GM13976 (cell line): ENCODE data around the gene MAML2.
A peak's percentile ranks its signal among the peaks of the same experiment; 100 is the strongest.

Experiments used
- DNase-seq: peaks from one replicate; pipeline ENCODE4 v3.0.0; 2012; ENCODE audit warnings: low spot score
- in situ Hi-C: fragments of 300-500 bp; cut with MboI; formaldehyde crosslinking; loops from one replicate; pipeline ENCODE4 v1.12.0; 2022; ENCODE audit warnings: low sequenced_read_pairs, mixed read lengths, inconsistent platforms; ENCODE audit not compliant: unreplicated experiment
- TF ChIP-seq, protein P1 (sequence below): IDR thresholded peaks from 2 replicates; pipeline ENCODE4 v1.5.1; 2012; ENCODE audit warnings: borderline replicate concordance, mild to moderate bottlenecking; ENCODE audit not compliant: insufficient read depth; ENCODE audit errors: extremely low read depth, missing control alignments, control extremely low read depth

The MAML2 gene

DNA sequence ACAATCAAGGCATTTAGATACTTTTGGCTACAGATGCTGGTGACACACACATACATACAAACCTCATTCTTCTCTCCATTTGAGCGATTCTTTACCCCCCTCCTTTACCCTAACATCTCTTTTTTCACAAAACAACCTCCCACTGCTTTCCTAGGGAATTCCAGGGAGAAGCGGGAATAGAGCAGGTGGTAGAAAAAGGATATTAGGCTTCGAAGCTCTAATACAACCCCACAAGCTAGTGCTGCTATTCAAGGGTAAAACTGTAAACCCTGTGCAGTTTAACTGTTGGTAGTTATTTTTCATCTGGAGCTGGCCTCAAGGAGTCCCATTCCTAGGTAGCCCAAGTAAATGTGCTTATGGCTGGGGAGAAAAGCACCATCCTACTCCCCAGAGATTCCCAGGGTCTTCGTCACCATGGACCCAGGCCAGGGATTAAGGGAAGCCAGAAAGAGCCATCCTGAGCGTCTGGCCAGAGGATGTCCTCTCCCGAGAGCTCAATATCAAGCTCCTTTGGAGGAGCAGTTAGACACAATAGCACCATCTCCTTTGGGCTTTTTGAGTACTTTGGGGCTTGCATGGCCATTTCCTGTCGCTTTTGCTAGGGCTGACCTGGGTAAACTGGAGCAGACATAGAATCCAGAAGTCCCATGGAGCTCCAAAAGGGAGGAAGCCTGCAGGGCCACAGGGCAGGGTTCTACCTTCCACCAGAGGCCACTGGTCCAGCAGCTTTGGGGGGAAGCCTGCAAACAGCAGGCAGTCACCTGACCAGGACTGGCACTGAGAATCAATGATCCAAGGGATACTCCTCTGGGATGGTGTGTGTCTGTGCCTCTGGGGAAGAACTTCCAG is 3.1 kb downstream of the MAML2 start:
- in situ Hi-C loops, result no loop called here
- no peak for DNase-seq

DNA sequence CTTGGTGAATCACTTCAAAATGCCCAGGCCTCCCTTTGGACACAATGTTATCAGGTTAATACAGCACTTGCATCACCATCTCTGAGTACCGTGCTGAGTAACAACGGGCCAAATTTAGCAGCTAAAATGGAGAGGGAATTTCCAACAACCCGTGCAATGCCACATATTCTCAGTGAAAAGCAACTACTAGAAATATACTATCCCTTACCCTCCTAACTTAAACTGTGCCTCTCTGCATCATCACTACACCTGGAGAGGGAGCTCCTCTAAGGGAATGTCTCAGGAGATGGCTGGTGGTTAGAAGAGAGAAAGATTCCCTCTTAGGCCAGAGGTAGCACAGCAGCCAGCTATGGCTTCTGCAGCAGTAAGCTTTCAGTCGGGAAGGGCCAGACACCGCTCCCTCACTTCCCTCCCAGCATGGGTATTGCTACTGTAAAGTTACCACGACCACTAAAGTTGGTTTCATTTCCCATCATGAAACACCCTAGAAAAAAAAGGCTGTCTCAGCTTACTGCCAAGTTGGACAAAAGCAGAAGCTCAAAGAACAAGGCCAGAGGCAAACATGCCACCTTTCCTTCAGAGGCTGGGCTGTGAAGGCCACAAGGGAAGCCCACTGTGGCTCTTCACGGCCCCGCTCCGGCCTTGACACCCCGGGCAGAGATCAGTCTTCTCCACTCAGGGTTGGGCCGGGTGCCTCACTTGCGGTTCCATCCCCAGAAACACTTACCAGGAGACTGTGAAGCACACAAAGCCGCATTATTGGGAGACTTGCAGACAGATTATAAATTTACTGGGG is 3.9 kb downstream of the MAML2 start:
- in situ Hi-C loops, result no loop called here
- peak; percentile 51 for DNase-seq
- TF ChIP-seq, protein P1, sequence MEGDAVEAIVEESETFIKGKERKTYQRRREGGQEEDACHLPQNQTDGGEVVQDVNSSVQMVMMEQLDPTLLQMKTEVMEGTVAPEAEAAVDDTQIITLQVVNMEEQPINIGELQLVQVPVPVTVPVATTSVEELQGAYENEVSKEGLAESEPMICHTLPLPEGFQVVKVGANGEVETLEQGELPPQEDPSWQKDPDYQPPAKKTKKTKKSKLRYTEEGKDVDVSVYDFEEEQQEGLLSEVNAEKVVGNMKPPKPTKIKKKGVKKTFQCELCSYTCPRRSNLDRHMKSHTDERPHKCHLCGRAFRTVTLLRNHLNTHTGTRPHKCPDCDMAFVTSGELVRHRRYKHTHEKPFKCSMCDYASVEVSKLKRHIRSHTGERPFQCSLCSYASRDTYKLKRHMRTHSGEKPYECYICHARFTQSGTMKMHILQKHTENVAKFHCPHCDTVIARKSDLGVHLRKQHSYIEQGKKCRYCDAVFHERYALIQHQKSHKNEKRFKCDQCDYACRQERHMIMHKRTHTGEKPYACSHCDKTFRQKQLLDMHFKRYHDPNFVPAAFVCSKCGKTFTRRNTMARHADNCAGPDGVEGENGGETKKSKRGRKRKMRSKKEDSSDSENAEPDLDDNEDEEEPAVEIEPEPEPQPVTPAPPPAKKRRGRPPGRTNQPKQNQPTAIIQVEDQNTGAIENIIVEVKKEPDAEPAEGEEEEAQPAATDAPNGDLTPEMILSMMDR, result no peak

More for the DNA sequence above, 3.1 kb downstream of the MAML2 start:
- TF ChIP-seq, protein P1, result no peak

DNA sequence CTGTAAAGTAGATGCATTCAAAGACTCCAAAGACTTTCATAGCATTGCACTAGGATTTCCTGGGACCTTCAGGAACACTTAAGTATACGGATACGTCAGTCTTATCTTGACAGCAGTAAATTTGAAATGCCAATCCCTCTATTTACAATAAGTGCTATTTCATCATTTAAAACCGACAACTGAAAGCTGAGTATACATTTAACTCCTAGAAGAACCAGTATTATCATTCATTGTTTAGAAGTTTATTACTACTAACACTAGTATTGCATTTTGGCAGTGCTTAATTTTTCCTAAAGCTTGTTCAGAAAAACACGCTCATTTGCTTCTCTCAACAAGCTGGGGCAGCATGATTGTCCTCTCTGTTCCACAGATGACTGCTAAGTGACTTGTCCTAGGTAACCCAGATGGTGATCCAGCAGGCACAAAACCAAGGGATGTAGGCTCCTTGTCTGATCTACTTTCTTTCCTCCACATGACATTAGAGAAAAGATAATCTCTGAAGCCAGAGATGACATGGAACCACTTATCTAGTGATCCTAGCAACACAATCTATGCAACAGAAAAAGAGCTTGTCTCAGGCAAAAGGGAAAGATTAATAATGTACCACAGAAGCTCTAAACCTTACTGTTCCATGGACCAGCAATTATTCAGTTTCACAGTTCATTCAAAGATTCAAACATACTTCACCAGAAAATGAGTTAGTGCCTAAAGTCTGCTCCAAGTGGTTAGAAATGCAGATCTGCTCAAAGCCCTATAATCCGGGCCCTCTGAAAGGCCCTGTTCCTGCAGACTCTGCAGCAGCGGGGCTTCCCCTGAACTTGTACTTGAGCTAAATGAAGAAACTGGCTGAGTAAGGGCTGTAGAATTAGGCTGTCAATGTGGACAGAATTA is 5.2 kb downstream of the MAML2 start:
- peak; percentile 50 for DNase-seq
- TF ChIP-seq, protein P1, result no peak
- in situ Hi-C loops, result no loop called here

DNA sequence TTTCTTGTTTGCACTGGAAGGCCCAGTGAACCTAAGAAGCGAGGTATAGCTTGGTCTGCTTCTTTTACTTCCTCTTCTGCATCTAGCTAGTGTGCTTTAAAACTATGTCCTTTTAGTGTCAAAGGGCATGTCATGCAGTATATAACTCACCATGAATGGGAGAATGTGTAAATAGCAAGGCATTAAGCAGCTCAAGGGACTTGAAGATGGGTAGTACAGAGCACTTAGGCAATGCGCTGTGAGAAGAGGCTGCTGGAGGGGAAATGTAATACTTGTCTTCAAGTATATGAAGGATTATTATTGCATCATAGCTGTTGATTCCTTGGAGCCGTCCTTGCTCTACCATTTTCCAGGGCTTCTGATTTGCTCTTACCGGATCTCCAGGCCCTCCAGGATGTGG is 7.6 kb downstream of the MAML2 start:
- TF ChIP-seq, protein P1, result no peak
- in situ Hi-C loops, result no loop called here
- no peak for DNase-seq

DNA sequence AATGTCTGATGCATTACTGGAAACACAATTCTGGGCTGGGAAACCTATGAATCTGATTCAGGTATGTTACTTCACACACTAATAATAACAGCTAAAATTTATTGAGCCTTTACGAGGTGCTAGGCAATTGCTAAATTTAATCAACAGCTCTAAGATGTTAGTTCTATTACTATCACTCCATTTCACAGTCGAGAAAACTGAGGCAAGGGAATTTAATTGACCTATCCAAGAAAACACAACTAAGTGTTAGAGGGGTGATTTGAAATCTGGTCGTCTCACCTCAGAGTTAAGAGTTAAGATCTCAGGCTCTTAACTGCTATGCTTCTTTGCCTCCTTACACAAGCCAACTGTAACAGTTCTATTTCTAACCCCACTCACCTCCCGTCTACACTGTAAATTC is 8.8 kb downstream of the MAML2 start:
- no peak for DNase-seq
- in situ Hi-C loops, result no loop called here
- TF ChIP-seq, protein P1, result no peak

DNA sequence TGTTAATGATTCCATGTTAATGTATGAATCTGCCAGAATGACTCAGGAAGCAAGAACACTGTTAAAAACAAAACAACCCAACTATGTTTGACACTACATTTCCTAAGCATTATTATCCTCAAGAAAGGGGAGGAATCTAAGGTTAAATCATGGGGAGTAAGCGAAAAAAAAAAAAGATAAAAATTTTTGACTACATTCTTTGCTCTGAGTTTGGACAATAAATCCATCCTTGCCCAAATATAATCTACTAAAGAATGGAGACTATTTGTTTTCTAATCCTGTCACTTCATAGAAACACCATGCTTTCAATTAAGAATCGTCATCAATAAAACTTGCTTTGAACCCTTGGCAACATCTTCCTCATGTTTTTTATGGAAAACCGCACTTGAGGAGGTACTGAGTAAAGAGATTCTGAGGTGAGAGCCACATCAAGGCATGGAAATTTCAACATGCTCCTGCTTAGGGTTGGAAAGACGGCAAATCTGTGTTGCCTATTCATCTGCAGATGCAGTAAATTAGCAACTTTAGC is 9.7 kb downstream of the MAML2 start:
- TF ChIP-seq, protein P1, result no peak
- no peak for DNase-seq
- in situ Hi-C loops, result no loop called here
